GM18951 (cell line): ENCODE results near the gene AFF3.

Source experiments
- POLR2A ChIP-seq: IDR thresholded peaks from 4 replicates; pipeline ENCODE4 v1.6.1; 2011; ENCODE audit warnings: mild to moderate bottlenecking; ENCODE audit not compliant: insufficient read length, insufficient read depth; ENCODE audit errors: extremely low read depth
- in situ Hi-C: fragments of 300-500 bp; cut with MboI; formaldehyde crosslinking; loops from one replicate; pipeline ENCODE4 v1.12.0; 2022; ENCODE audit warnings: low sequenced_read_pairs, mixed read lengths, inconsistent platforms; ENCODE audit not compliant: unreplicated experiment

Gene AFF3, protein sequence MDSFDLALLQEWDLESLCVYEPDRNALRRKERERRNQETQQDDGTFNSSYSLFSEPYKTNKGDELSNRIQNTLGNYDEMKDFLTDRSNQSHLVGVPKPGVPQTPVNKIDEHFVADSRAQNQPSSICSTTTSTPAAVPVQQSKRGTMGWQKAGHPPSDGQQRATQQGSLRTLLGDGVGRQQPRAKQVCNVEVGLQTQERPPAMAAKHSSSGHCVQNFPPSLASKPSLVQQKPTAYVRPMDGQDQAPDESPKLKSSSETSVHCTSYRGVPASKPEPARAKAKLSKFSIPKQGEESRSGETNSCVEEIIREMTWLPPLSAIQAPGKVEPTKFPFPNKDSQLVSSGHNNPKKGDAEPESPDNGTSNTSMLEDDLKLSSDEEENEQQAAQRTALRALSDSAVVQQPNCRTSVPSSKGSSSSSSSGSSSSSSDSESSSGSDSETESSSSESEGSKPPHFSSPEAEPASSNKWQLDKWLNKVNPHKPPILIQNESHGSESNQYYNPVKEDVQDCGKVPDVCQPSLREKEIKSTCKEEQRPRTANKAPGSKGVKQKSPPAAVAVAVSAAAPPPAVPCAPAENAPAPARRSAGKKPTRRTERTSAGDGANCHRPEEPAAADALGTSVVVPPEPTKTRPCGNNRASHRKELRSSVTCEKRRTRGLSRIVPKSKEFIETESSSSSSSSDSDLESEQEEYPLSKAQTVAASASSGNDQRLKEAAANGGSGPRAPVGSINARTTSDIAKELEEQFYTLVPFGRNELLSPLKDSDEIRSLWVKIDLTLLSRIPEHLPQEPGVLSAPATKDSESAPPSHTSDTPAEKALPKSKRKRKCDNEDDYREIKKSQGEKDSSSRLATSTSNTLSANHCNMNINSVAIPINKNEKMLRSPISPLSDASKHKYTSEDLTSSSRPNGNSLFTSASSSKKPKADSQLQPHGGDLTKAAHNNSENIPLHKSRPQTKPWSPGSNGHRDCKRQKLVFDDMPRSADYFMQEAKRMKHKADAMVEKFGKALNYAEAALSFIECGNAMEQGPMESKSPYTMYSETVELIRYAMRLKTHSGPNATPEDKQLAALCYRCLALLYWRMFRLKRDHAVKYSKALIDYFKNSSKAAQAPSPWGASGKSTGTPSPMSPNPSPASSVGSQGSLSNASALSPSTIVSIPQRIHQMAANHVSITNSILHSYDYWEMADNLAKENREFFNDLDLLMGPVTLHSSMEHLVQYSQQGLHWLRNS (N-terminal part only)

GRCh38 chr2:100142393-100142792 is at the start of gene AFF3:
AFF3 (minus strand) TSS chr2:100142590; CDS start chr2:100104454, 38,136 bp downstream.
- in situ Hi-C loops: no loop called here

GRCh38 chr2:100189387-100189786 is 47.0 kb upstream of the AFF3 start:
- in situ Hi-C loops: no loop called here
- no peak for TF ChIP-seq POLR2A

More at GRCh38 chr2:100142393-100142792, at the start of gene AFF3:
- TF ChIP-seq POLR2A: no peak

GRCh38 chr2:100188326-100188725 is 45.9 kb upstream of the AFF3 start:
- in situ Hi-C loops: no loop called here

GRCh38 chr2:100186126-100186525 is 43.7 kb upstream of the AFF3 start:
- no peak for TF ChIP-seq POLR2A
- in situ Hi-C loops: no loop called here

More at GRCh38 chr2:100188326-100188725, 45.9 kb upstream of the AFF3 start:
- no peak for TF ChIP-seq POLR2A

GRCh38 chr2:100185516-100185915 is 43.1 kb upstream of the AFF3 start:
- TF ChIP-seq POLR2A: no peak
- in situ Hi-C loops: no loop called here

DNA sequence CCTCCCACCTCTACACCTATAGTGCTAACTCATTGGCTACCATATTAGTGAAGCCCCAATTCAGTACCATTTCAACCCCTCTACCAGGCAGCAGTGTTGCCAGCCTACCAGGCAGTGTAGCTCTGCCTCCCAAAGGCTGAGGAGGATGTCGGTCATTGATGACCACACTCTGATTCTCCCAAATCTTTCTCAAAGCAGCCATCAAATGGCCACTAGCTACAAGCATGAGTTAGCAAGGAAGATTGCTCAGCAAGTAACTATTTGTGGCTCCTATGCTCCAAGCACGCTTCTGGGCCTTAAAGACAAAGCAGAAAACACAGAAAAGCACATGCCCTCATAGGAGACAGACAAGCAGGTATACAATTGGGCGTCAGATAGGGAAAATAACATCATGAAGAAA is 42.7 kb upstream of the AFF3 start:
- in situ Hi-C loops: no loop called here
- no peak for TF ChIP-seq POLR2A

- in situ Hi-C loops: no loop called here
- no peak for TF ChIP-seq POLR2A
Observed at GRCh38 chr2:100184055-100184737, 41.8 kb upstream of the AFF3 start.

- no peak for TF ChIP-seq POLR2A
- in situ Hi-C loops: no loop called here
Observed at GRCh38 chr2:100182494-100183361, 40.3 kb upstream of the AFF3 start.

- no peak for TF ChIP-seq POLR2A
- in situ Hi-C loops: no loop called here
Observed at GRCh38 chr2:100180503-100180902, 38.1 kb upstream of the AFF3 start.

DNA sequence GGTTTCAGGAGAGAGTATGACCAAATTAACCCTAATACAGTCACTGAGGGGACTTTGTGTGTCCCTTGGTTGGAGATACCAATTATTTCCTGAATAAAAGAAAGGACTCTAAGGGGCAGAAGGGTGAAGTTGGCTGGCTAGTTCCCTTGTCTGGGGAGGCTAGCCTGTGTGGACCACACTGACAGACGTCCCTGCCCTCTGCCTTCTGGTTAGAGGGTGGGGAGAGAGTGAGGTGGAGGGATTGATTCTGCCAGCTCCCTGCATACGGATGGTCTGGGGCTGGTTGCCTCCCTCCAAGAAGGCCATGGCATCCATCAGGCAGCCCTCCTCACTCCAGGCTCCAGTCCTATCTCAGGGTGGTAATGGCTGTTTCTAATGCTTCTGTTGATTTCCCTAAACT is 37.4 kb upstream of the AFF3 start:
- in situ Hi-C loops: no loop called here
- TF ChIP-seq POLR2A: no peak

DNA sequence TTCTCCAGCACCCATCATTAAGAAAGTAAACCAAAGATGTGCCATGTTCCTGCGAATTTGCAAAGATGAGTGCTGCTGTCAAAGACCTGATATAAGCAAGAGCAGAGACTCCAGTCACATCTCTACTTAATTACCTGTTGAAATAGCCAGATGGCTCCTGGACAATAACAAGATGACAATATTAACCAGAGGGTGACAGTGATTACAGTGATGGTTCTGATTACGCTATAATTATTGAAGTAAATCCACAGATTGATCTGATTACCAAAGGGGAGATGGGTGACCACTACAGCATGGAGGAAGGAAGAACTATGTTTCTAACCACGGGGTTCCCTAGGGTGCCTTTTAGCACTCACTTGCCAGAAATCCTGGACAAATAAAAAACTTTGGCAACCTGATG is 36.5 kb upstream of the AFF3 start:
- in situ Hi-C loops: no loop called here
- TF ChIP-seq POLR2A: no peak
